Prostate gland (tissue), 2 donors: ENCODE measurements around the gene CTPS1.
A peak's percentile ranks its signal among the peaks of the same experiment; 100 is the strongest.

ENCODE experiments used
- POLR2A ChIP-seq: fragments of 450-650 bp; IDR thresholded peaks from one replicate; pipeline ENCODE4 v1.6.1; 2016; ENCODE audit warnings: antibody characterized with exemption, mild to moderate bottlenecking
- POLR2AphosphoS5 ChIP-seq: sonication (generic); formaldehyde crosslinking; IDR thresholded peaks from one replicate; pipeline ENCODE4 v1.6.1; 2017; ENCODE audit warnings: antibody characterized with exemption
- TF ChIP-seq, protein P1 (sequence below), 4 experiments: fragments of 200-600 bp in 2 of 4; fragments of 450-650 bp in 2 of 4; sonication (generic) in 2 of 4; IDR thresholded peaks; 1 replicate in 3 of 4; 2 replicates in 1 of 4; pipeline ENCODE4 v1.5.1; 2016 to 2019; ENCODE audit warnings: antibody characterized with exemption in 4 of 4, mild to moderate bottlenecking in 2 of 4, moderate library complexity in 2 of 4

GRCh38 chr1:40944841-40945430 lies 34.6 kb upstream of the CTPS1 start:
- TF ChIP-seq POLR2A (no peak), POLR2AphosphoS5 (peak; percentile 80)
- TF ChIP-seq, protein P1, sequence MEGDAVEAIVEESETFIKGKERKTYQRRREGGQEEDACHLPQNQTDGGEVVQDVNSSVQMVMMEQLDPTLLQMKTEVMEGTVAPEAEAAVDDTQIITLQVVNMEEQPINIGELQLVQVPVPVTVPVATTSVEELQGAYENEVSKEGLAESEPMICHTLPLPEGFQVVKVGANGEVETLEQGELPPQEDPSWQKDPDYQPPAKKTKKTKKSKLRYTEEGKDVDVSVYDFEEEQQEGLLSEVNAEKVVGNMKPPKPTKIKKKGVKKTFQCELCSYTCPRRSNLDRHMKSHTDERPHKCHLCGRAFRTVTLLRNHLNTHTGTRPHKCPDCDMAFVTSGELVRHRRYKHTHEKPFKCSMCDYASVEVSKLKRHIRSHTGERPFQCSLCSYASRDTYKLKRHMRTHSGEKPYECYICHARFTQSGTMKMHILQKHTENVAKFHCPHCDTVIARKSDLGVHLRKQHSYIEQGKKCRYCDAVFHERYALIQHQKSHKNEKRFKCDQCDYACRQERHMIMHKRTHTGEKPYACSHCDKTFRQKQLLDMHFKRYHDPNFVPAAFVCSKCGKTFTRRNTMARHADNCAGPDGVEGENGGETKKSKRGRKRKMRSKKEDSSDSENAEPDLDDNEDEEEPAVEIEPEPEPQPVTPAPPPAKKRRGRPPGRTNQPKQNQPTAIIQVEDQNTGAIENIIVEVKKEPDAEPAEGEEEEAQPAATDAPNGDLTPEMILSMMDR (IDR thresholded peaks at IDR 0.05) = no peak
